HG02588 (cell line): Measurements from ENCODE around the gene RHOF.

Experiments
- ATAC-seq: cut with Tn5 transposase; IDR thresholded peaks from one replicate; pipeline ENCODE4 v1.9.1; 2021; ENCODE audit warnings: mild to moderate bottlenecking, moderate library complexity; ENCODE audit not compliant: unreplicated experiment

The RHOF gene, protein sequence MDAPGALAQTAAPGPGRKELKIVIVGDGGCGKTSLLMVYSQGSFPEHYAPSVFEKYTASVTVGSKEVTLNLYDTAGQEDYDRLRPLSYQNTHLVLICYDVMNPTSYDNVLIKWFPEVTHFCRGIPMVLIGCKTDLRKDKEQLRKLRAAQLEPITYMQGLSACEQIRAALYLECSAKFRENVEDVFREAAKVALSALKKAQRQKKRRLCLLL

DNA sequence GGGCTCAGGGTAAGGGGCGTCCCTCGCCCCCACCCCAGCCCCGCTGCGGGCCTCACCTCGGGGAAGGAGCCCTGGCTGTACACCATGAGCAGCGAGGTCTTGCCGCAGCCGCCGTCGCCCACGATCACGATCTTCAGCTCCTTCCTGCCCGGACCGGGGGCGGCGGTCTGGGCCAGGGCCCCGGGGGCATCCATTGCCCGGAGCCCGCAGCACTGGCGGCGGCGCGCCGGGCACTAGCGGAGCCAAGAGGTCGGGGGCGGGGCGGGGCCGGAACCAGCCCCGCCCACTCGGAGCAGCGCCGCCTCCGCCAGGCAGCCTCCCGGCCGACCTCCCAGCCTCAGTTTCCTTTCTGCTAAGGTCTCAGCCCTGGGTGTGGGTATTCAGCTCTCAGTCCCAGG is at the start of gene RHOF:
Gene RHOF, minus strand, starts transcription at position 249 of the 398 bp plus-strand sequence. Its CDS starts 55 bp downstream, at position 194.
- ATAC-seq, result peak; percentile 18

DNA sequence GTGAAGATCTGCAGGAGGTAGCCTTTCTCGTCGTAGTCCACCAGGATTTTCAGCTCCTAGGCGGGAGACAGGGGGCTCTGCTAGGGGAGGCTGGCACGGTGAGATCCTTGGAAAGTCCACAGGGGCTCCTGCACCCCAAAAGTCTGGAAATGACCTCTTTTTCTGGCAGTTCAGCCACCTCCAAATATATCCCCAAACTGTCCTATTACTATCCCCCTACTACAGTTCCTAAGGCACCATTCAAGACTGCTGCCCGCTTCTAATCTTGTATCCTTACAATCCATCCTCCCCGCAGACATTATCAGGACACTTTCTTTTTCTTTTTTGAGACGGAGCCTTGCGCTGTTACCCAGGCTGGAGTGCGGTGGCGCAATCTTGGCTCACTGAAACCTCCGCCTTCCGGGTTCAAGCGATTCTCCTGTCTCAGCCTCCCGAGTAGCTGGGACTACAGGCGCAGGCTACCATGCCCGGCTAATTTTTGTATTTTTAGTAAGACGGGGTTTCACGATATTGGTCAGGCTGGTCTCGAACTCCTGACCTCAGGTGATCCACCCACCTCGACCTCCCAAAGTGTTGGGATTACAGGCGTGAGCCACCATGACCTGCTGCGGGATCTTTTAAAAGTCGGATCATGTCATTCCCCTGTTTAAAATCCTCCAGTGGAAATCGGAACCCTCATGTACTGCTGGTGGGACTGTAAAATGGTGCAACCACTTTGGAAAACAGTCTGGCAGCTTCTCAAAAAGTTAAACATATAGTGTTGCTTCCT is 46.7 kb upstream of the RHOF start:
- ATAC-seq, result no peak

DNA sequence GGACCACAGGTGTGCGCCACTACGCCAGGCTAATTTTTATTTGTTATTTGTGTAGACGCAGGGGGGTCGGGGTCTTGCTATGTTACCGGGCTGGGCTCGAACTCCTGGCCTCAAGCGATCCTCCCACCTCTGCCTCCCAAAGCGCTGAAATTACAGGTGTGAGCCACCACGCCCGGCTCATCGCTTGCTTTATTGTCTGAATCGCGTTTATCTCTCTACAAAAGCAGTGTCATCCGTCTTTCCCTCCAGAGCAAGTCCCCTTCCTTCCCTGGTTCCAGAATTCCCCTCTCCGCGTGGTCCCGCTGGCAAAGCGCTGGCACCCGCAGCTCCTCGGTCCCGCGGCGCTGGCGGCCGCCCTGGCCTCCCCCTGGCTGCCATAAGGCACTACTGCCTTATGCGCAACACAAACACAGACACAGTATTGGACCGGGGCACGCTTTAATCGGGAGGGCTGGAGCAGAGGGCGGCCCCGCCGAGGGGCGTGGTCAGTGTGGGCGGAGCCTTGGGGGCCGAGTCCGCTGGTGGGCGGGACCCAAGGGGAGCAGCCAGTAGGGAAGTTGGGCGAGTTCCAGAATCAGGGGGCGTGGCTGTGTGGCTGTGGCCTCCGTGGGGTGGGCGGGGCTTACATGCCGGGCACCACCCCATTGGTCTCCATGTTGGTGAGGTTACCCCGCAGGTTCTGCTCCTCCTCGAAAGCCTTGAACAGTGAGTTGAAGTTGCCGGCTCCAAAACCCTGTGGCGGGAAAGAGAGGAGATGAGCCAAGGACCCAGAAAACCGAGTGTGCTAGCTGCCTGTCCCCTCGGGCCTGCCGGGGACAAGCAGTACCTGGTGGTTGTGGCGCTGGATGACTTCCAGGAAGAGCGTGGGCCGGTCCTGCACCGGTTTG is 45.9 kb upstream of the RHOF start:
- peak; percentile 90 for ATAC-seq

DNA sequence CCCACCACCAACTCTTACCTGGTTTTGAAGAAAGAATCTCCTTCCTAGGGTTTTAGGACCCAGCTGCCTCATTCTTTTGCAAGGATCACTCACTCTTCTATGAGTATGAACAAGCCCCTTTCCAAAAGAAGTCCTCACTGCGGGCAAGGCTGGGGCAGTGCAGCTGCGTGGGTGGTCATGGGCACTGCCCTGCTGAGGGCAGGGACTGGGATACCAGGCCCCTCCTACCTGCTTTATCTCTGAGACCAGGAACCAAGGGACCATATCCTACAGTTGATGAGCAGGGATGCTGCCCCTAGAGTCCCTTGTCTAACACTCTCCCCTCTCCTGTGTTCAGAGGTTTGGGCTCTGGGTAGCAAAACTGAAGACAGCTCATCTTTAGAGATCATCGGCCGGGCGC is 44.6 kb upstream of the RHOF start:
- no peak for ATAC-seq

DNA sequence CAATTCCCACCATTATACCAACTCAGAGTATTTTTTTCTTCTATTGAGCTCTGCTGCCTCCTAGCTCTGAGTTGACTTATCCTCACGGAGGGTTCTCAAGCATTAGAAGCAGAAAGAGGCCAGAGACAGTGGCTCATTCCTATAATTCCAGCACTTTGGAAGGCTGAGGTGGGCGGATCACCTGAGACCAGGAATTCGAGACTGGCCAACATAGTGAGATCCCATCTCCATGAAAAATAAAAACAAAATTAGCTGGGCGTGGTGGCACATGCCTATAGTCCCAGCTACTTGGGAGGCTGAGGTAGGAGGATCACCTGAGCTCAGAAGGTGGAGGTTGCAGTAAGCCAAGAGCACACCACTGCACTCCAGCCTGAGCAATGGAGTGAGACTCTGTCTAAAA is 44.2 kb upstream of the RHOF start:
- ATAC-seq, result no peak

DNA sequence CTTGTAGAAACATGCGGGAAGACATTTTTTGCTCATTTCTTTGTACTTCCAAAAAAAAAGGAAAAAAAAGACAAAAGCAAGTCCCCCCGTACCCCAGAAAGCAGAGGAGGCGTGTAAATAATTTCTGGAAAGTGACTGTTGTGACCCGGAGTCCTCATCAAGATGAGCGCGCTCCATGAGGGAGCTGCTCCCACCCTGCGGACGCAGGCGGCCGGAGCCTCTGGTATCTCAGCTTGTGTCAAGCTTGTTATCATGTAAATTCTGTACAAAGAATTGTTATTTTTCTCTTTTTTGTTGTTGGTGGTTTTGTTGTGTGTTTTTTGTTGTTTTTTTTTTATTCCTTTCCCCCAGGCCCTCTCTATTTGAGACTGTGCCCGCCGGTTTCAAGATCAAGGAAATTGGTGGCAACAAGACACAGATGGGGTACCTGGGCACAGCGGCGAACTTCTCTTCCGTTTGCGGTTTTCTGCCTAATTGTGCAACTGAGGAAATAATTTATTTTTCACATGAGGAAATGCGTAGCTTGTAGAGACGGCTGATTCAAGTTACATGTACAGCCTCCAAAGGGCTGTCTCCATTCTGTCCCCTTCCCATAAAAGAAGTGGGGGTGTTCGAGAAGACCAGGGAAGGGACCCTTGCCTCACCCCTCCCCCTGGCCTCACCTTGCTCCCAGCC is 38.2 kb upstream of the RHOF start:
- no peak for ATAC-seq

DNA sequence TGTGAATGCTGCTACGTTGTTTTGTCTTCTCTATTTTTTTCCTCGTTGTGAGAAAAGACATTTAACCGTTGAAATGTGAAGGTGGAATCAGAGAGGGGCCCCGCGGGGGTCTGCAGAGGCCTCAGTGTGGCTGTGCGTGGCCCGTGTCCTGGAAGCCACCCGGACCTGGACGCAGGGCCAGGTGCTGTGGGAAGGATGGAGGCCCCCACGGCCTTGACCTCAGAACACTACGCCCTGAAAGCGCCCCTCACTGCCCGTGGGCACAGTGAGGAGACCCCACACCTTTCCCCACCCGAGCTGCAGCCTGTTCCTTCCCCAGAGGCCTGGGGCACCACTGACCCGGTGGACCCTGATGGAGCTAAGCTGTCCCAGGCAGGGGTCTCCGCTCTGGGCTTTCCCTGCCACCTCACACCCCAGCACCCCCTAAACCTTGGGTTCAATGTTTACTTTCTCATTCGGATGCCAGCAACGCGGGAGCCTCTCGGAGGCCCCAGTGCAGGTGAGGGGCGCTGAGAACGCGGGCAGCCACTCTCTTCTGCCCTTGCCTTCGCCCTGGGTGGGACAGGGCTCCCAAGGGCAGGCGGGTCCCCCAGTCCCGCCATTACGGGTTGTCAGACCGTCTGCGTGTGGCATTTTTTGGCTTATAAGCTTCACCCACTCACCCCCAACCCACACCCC is 37.2 kb upstream of the RHOF start:
- ATAC-seq, result no peak

DNA sequence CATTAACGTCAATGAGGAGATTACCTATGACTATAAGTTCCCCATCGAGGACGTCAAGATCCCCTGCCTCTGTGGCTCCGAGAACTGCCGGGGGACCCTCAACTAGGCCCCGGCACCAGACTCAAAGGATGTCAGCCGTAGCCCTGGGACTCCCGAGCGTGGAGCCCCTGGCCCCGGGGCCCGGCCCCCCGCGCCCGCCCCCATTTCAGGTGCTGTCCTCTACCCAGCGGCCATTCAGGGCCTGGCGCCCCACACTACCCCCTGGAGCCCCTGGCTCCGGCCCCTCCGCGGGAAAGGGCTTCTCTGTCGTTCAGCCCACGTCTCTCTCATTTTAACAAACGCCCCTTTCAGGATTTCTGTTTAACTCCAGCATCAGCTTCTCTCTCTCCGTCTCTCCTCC is 36.6 kb upstream of the RHOF start:
- no peak for ATAC-seq

DNA sequence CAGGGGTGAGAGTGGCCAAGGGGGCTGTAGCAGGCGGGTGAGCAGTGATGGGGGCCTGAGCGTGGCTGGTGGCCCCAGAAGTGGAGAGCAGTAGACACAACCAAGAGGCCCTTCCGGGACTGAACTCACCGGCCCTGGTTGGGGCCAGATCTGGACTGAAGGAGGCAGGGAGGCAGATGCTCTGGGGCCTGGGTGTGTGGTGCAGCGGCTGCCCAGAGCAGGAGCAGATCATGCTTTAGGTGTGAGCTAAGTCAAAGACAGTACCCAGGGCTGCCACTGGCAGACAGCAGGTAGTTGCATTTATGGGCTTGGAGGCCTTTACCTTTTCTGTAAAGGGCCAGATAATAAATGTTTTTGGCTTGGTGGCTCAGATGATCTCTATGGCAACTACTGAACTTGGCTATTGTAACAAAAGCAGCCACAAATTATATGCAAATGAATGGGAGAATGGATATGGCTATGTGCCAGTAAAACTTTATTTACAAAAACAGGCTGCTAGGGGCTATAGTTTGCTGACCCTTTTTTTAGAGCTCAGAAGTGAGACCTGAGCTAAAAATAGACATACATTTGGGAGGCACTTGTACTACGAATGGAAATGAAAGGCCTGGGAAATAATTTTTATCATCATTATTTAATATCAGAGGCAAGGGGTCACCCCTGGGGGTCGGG is 35.9 kb upstream of the RHOF start:
- ATAC-seq, result no peak

DNA sequence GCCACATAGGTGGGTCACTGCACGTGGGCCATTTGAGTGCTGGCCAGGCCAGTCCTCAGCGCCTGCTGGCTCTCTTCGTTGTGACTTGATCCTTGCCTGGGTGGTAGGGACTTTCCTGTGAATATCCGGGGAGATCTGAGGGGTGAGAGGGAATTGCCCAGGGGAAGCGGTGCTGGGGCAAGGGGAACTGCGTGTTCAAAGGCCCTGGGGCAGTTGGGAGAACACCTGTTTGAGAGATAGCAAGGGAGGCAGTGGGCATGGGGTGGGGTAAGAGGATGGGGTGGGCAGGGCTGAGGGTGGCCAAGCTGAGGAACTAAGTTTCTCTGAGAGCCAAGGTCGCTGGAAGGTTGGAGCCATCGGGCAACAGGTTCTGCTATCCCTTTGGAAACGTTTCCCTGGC is 35.3 kb upstream of the RHOF start:
- no peak for ATAC-seq

DNA sequence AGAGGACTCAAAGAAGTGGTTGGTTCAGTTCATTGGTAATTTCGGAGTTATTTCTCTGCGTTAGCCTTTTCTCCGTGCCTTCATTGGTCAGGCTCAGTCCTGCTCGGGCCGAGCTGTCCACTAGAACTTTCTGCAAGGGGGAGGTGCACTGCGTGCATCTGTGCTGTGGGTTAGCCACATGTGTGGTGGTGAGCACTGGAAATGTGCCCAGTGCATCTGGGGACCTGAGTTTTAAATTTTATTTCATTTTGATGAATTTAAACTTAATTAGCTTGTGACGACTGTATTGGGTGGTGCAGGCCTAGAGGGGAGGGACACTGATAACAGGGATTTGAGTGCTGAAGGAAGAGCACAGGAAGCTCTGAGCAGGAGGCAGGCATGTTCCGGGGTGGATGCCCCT is 34.8 kb upstream of the RHOF start:
- no peak for ATAC-seq

DNA sequence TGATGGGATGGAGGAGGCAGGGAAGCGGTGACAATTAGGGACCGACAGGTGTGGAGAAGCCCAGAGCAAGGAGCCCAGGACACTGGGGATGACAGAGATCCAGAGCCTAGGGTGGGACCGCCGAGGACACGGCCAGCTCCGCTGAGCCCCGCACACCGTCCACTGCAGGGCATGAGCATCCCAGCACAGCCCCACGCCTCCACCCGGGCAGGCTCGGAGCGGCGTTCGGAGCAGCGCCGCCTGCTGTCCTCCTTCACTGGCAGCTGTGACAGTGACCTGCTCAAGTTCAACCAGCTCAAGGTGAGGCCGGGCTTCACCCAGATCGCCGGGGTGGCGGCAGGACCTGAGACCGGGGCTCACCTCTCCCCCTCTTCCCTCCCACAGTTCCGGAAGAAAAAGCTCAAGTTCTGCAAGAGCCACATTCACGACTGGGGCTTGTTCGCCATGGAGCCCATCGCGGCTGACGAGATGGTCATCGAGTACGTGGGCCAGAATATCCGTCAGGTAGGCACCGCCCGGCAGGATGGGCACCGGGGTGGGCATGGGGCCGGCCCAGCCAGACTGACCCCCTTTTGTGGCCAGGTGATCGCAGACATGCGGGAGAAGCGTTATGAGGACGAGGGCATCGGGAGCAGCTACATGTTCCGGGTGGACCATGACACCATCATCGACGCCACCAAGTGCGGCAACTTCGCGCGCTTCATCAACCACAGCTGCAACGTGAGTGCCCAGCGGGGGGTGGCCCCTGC is 34.0 kb upstream of the RHOF start:
- no peak for ATAC-seq

DNA sequence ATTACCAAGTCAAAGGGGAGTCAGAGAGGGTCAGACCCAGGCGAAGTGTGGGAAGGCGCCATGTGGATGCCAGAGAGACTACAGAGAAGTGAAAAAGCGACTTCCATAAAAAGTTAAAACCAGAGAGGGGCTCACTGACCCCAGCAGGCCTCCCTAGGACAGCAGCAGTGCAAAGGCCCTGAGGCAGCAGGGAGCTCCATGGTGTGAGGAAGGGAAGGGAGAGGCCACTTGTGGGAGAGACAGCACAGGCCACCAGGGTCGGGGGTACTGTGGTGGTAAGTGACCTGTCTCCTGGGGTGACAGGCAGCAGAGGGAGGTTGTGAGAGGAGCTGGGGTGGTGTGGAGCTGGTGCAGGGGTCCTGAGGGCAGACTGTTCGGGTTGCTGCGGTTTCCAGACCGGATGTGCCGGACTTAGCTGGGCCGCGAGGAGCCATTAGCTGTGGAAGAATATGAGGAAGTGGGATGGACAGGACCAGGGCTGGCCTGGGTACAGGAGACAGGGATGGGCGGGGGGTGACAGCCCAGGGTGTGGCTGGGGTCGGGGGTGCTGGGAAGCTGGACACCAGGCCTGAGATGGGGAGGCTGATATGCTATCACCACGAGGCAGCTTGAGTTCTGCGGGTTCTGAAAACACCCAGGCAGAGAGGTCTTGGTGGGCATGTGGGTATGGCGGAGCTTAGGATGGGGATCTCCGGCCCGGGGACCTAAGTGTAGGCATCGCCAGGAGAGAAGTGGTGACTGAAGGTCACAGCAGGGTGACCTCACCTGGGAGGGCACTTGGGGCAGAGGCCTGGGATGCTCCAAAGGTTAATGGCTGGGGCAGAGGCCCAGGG is 33.0 kb upstream of the RHOF start:
- no peak for ATAC-seq

DNA sequence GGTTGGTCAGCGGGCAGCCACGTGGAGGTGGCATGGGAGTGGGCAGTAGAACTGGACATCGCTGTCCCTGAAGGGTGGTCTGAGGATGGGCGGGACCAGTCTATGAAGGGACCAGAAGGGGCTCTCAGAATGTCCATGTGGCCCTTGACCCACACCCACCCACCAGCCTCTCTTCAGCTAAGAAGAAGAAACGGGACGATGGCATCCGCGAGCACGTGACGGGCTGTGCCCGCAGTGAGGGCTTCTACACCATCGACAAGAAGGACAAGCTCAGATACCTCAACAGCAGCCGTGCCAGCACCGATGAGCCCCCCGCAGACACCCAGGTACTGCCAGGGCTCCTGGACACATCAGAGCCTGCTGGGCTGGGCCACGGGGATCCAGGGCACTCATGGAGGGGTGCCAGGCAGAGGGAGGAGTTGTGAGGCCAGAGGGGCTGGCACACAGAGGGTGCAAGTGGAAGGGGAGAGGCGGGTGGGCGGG is 31.6 kb upstream of the RHOF start:
- no peak for ATAC-seq

DNA sequence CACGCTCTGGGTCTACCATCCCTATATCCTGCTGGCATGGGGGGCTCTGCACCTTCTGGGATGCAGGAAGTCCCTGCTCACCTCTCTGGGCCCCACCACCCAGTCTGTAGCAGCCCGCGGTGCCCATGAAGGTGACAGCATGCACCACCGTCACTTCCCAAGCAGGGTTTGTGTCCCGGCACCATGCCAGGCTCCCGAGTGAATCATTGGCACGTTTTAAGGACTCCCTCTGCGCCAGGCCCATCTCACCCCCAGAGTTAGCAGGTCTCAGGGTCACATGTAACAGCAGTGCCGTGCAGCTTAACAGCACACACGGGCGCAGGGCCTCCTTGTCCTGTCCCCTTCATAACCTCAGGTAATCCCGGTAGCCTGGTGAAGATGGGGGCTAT is 30.2 kb upstream of the RHOF start:
- ATAC-seq, result no peak

DNA sequence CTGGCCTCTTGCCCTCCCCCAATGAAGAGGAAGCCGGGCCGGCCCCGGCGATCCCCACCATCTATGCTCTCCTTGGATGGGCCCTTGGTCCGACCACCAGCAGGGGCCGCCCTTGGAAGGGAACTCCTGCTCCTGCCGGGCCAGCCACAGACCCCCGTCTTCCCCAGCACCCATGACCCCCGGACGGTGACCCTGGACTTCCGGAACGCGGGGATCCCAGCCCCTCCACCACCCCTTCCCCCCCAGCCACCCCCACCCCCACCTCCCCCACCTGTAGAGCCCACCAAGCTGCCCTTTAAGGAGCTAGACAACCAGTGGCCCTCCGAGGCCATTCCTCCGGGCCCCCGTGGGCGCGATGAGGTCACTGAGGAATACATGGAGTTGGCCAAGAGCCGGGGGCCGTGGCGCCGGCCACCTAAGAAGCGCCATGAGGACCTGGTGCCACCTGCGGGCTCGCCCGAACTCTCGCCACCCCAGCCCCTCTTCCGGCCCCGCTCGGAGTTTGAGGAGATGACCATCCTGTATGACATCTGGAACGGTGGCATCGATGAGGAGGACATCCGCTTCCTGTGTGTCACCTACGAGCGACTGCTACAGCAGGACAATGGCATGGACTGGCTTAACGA is 29.7 kb upstream of the RHOF start:
- no peak for ATAC-seq

DNA sequence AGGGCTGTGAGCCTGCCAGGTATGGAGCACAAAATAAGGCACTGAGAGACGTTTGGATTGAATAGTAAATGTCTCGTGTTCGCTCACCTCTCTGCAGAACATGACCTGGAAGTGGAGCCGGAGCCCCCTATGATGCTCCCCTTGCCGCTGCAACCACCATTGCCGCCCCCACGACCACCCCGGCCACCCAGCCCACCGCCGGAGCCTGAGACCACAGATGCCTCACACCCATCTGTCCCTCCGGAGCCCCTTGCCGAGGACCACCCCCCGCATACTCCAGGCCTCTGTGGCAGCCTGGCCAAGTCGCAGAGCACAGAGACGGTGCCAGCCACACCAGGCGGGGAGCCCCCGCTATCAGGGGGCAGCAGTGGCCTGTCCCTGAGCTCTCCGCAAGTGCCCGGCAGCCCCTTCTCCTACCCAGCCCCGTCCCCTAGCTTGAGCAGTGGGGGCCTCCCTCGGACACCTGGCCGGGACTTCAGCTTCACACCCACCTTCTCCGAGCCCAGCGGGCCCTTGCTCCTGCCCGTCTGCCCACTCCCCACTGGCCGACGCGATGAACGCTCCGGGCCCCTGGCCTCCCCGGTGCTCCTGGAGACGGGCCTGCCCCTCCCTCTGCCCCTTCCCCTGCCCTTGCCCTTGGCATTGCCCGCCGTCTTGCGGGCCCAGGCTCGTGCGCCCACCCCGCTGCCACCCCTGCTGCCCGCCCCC is 29.1 kb upstream of the RHOF start:
- no peak for ATAC-seq
